ENCODE results near the gene PKHD1.

Gene PKHD1

GRCh38 chr6:52065621-52066020 is 21.8 kb downstream of the PKHD1 start:
- no peak for TF ChIP-seq CTCF (IDR thresholded peaks at IDR 0.05; ENCODE audit: insufficient read depth, low read depth, low read length, missing control alignments)
- DNase-seq (ENCODE audit: low read depth) = no peak
- H3K4me3 ChIP-seq (ENCODE audit: low read depth, low read length) = no peak overlapping the region

GRCh38 chr6:52063584-52064344 is 23.6 kb downstream of the PKHD1 start:
- no peak overlapping the region for H3K4me3 ChIP-seq (ENCODE audit: low read depth, low read length)
- DNase-seq (ENCODE audit: low read depth) = peak; percentile 78
- peak; percentile 71 for TF ChIP-seq CTCF (IDR thresholded peaks at IDR 0.05; ENCODE audit: insufficient read depth, low read depth, low read length, missing control alignments)

GRCh38 chr6:52061481-52061880 is 25.9 kb downstream of the PKHD1 start:
- H3K4me3 ChIP-seq (ENCODE audit: low read depth, low read length) = no peak overlapping the region
- no peak for DNase-seq (ENCODE audit: low read depth)
- TF ChIP-seq CTCF (IDR thresholded peaks at IDR 0.05; ENCODE audit: insufficient read depth, low read depth, low read length, missing control alignments) = no peak

- TF ChIP-seq CTCF (IDR thresholded peaks at IDR 0.05; ENCODE audit: insufficient read depth, low read depth, low read length, missing control alignments) = no peak
- DNase-seq (ENCODE audit: low read depth) = no peak
- no peak overlapping the region for H3K4me3 ChIP-seq (ENCODE audit: low read depth, low read length)
Measured at GRCh38 chr6:52059821-52060220, 27.6 kb downstream of the PKHD1 start.

GRCh38 chr6:52055451-52055850 is 32.0 kb downstream of the PKHD1 start:
- H3K4me3 ChIP-seq (ENCODE audit: low read depth, low read length) = no peak overlapping the region
- no peak for DNase-seq (ENCODE audit: low read depth)
- TF ChIP-seq CTCF (IDR thresholded peaks at IDR 0.05; ENCODE audit: insufficient read depth, low read depth, low read length, missing control alignments) = no peak

GRCh38 chr6:52053038-52053695 is 34.2 kb downstream of the PKHD1 start:
- H3K4me3 ChIP-seq (ENCODE audit: low read depth, low read length) = no peak overlapping the region
- DNase-seq (ENCODE audit: low read depth) = no peak
- no peak for TF ChIP-seq CTCF (IDR thresholded peaks at IDR 0.05; ENCODE audit: insufficient read depth, low read depth, low read length, missing control alignments)

Measured in GM12865 (cell line).